ENCODE measurements around the gene WIPF2. TPM values are rescaled to one million over a fixed set of nuclear protein-coding genes. Genes with fewer than 3 reads are reported as not detected.

WIPF2 gene
- total and polyA plus RNA-seq, 2 of the 8 experiments (the other 6 are each of a cell fraction or from before 2014, with no cell fraction given) = 6.9 to 25.3 TPM

GRCh38 chr17:40175928-40176753 is 43.0 kb upstream of the WIPF2 start:
- Histone ChIP-seq H2BK20ac (ENCODE audit: low read length) (no peak overlapping the region), H3K23me2 (ENCODE audit: low read depth, low read length) (peaks cover 2% of the 10 kb centered on the region; the same call in 1 of the 2 replicates), H3K4me1 (replicated peaks in 1 of 4; ENCODE audit: control insufficient read depth in 3 of 4, insufficient read depth in 4 of 4, low read length in 3 of 4) (peaks cover 5 to 20% (median 15%) of the 10 kb centered on the region in 4 experiments; a peak in 6 of 7 replicates), H3K9me3 (ENCODE audit: insufficient read depth in 2 of 2, low read depth in 1 of 2, low read length in 1 of 2) (no peaks in the 10 kb centered on the region), H4K91ac (replicated peaks; ENCODE audit: insufficient read length, low read length) (no peak overlapping the region), H3K4me2 (ENCODE audit: insufficient read depth in 1 of 2, low read depth in 2 of 2, low read length in 2 of 2) (peak overlapping the region in 1 of 2 experiments; percentile 59; a peak in 1 of 4 replicates), H3K79me2 (ENCODE audit: control insufficient read depth in 1 of 2, insufficient read depth in 2 of 2, low read length in 2 of 2) (no peaks in the 10 kb centered on the region), H3K27me3 (replicated peaks in 1 of 4; ENCODE audit: control insufficient read depth in 3 of 4, extremely low read depth in 1 of 4, insufficient read depth in 3 of 4, low read length in 3 of 4) (no peaks in the 10 kb centered on the region), H4K20me1 (replicated peaks in 1 of 2; ENCODE audit: control insufficient read depth in 1 of 2, insufficient read depth in 2 of 2, low read length in 2 of 2) (peaks cover 2 to 18% of the 10 kb centered on the region in 2 experiments), H2BK15ac (ENCODE audit: low read length) (no peak overlapping the region), H2AK5ac (ENCODE audit: low read depth, low read length) (0 out of 2 replicates have a peak overlapping the region, but pooled peaks have one; percentile 24), H4K8ac (ENCODE audit: extremely low read depth, insufficient read depth, low read length) (no peak overlapping the region), H3K23ac (ENCODE audit: insufficient read length) (no peak overlapping the region), H3K9ac (replicated peaks in 1 of 4; ENCODE audit: extremely low read depth in 1 of 4, low read depth in 3 of 4, low read length in 3 of 4) (no peak overlapping the region), H3K27ac (ENCODE audit: low read depth, low read length) (no peak overlapping the region), H4K5ac (ENCODE audit: insufficient read length, low read depth, low read length) (no peak overlapping the region), H3K14ac (ENCODE audit: insufficient read length) (no peak overlapping the region), H3K36me3 (ENCODE audit: control insufficient read depth in 2 of 4, insufficient read depth in 4 of 4, low read length in 3 of 4) (peaks cover 15 to 23% (median 16%) of the 10 kb centered on the region in 4 experiments; a peak in 7 of 8 replicates), H3K56ac (replicated peaks; ENCODE audit: insufficient read length, low read depth, low read length) (no peak overlapping the region), H3K79me1 (ENCODE audit: low read depth, low read length) (no peaks in the 10 kb centered on the region), H3K4ac (replicated peaks; ENCODE audit: insufficient read length, low read depth, low read length) (no peak overlapping the region), H3K18ac (ENCODE audit: extremely low read depth, low read length) (no peak overlapping the region), H3K4me3 (ENCODE audit: extremely low read depth in 1 of 4, insufficient read depth in 2 of 4, low read depth in 3 of 4, low read length in 4 of 4) (no peak overlapping the region), H2BK5ac (ENCODE audit: low read depth, low read length) (no peak overlapping the region), H2BK12ac (ENCODE audit: low read depth, low read length) (no peak overlapping the region), H2BK120ac (replicated peaks; ENCODE audit: low read depth, low read length) (no peak overlapping the region), H2AFZ (ENCODE audit: low read length) (no peak overlapping the region)
- no peak for DNase-seq (ENCODE audit: low read depth in 1 of 2, low spot score in 2 of 2)
- FAIRE-seq = no peak
- ChIA-PET CTCF (ENCODE audit: partially characterized antibody) (interaction anchor here (0.6 to 7.3 kb wide), 7 partner anchors 8 to 554 kb away, joined by 3 to 59 read pairs (median 5); no protein-coding TSS in a partner anchor), POLR2A (ENCODE audit: partially characterized antibody) (interaction anchor here (0.6 to 9.1 kb wide), 13 partner anchors 8 to 122 kb away, joined by 3 to 105 read pairs (median 5); partner anchors contain the start of genes CASC3 and NR1D1)
- TF ChIP-seq POLR2AphosphoS5 (IDR thresholded peaks at IDR 0.05; ENCODE audit: low read depth, low read length) (peak; percentile 18; the same call in 1 of the 2 replicates), CHD2 (IDR thresholded peaks at IDR 0.05; ENCODE audit: low read length) (no peak), SP4 (IDR thresholded peaks at IDR 0.05; ENCODE audit: low read length) (no peak), CBX5 (IDR thresholded peaks at IDR 0.05; ENCODE audit: low read depth, low read length) (no peak), CTCF (IDR thresholded peaks at IDR 0.05; ENCODE audit: control extremely low read depth in 1 of 3, insufficient read depth in 1 of 3, low read depth in 1 of 3, low read length in 3 of 3) (no peak)
- 87 to 100% methylated on average over 1 to 7 of the region's 7 CpGs for WGBS, 2 experiments (ENCODE audit: extremely low coverage in 1 of 2, insufficient coverage in 1 of 2, insufficient read length in 1 of 2, insufficient replicate concordance in 2 of 2, low coverage in 1 of 2, low lambda C conversion rate in 2 of 2, missing lambda C conversion rate in 1 of 2)
